ENCODE results near the gene UBASH3B.
"Not testable (repeated sequence)": the region's sequence is repeated elsewhere in the genome, so short reads cannot be mapped to it uniquely, and the experiment has no call there.

The UBASH3B gene

DNA sequence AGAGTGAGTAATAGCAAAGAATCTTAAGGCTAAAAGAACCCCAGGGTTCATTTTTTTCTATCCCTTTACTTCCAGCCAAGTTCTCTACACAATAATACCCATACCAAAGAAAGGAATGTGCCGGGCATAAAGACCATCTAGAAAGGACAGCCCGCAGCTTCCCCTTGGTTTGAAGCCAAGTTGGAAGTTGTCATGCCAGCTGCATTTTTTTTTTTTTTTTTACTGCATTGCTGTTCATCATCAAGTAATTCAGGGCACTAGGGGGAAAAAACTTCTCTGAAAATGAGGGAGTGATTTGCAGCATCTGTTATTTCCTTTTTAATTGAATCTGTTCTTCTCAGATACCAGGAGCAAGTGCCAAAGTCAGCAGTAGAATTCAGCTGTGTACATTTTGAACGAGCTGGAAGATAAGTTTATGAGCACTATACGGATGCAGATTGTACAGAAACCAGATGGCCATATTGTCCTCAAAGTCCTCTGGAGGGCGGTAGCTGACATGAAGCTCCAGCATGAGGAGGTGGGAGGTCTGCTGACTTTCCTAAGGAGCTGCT lies 56.4 kb downstream of the UBASH3B start:
- no peak for FAIRE-seq

DNA sequence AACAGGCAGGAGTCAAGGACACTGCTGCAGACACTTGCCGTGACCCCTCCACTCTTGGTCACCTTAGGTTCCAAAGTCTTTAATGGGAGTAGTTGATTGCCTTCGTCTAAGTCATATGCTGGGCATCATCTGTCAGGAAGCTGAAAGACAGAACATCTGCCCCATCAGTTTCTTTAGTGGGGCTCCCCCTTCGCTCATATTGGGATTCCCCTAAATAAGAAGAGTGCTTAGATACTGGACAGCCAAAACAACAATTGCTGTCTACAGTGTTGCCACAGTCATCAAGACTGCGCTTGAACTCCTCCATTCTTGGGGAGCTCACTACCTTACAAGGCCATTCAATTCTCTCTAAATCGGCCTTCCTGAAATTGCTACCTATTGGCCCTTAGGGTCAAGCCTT lies 58.5 kb downstream of the UBASH3B start:
- no peak for FAIRE-seq

DNA sequence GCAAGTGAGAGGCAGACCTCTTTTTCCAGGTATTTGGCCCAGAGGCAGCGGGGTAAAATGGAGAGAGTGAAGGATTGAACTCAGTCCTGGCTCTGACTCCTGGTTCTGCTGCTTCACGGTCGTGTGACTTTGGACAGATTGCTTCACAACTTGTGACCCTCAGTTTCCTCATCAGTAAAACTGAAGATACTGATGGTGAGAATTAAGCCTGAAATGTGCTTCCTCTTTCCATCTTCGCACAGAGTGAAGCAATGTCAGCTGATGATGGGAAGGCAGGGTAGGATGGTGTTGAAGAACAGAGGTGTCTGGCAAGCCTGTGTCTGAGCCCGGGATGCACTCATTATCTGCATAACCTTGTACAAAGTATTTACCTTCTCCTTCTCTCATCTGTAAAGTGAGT lies 59.0 kb downstream of the UBASH3B start:
- FAIRE-seq: no peak

DNA sequence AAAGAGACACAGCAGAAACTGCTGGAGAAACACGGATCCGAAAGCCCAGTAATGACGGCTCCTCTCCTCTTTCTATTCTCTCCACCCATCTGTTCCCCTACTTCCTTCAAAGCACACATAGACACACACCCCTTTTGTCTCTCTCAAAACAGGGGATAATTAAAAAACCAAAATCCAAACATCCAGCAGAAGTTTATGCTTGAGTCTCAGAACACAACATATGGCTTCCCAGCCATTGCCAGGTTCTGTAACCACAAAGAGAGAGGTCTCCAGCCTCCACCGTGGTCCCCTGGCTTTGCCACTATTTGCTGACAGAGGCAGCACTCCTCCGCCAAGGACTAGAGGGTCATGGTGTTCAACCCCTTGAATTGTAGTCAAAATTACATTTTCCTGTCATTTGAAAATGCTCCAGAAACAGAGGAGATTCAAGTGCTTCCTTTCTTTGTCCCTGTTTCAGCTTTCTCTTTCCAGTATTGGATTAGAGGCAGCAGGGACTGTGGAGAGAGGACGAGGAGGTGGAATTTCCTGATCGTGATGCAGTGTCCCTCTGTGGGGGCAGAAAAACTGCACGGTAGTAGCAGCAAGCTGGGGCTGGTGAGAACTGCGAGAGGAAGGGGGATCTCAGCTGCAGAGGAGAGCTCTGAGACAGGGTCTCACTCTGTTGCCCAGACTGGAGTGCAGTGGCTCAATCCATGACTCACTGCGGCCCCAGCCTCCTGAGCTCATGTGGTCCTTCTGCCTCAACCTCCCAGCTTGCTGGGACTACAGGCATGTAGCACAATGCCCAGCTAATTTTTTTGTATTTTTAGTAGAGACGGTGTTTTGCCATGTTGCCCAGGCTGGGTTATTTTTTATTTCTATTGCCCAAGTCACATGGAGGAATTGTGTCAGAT lies 60.3 kb downstream of the UBASH3B start:
- no peak for FAIRE-seq

DNA sequence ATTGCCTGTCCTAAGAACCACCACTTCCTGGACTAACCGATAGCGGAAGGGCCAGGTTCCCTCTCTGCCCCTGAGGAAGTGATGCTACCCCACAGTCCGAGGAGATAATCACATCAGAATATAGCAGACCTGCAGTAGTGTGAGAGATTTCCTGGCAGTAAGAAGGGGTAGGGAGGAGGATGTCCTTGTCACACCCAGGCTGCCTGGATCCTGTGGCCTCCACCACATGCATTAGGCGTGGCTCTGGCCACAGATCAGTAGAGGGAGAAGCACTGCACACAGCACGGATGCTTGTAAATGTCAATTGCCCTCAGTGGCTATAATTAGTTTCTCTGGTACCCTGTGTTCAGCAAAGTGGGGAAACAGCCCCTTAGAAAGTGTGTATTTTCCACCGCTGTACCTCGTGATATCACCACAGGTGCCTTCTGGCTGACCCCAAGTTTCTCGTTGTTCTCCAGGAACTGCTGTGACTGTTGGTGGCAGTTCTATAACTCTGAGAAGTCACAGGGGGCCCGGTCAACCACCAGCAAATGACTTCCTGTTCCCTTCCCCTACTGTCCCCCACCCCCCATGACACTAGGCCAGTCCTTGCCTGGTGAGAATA lies 61.8 kb downstream of the UBASH3B start:
- FAIRE-seq: no peak

DNA sequence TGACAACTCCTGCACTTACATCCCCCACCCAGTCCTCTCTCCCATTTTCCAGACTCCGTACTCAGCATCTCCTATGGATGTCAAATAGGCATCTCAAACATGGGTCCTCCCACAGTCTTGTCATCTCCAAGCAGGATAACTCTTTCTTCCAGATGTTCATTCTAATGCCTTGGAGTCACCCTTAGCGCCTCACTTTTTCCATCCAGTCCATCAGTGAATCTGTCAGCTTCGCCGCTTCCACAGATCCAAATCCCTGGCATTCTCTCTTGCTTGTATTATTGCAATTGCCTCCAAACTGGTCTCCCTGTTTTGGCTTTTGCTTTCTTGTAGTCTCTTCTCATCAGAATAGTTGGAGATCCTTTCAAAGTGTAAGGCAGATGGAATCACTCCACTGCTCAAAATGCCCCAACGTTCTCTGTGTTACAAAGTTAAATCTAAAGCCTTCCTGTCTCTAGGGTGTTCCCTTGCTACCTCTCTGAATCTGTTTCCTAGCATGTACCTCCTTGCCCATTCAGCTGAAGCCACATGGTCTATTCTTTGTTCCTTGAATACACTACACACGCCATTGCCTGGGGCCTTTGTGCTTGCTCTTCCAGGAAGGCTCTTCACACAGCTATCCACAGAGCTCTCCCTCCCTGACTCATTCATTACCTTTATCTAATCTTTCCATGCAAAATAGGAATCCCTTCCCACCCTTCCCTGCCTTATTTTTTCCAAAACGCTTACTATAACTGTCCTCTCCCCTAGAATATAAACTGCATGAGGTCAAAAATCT lies 64.8 kb downstream of the UBASH3B start:
- no peak for FAIRE-seq

DNA sequence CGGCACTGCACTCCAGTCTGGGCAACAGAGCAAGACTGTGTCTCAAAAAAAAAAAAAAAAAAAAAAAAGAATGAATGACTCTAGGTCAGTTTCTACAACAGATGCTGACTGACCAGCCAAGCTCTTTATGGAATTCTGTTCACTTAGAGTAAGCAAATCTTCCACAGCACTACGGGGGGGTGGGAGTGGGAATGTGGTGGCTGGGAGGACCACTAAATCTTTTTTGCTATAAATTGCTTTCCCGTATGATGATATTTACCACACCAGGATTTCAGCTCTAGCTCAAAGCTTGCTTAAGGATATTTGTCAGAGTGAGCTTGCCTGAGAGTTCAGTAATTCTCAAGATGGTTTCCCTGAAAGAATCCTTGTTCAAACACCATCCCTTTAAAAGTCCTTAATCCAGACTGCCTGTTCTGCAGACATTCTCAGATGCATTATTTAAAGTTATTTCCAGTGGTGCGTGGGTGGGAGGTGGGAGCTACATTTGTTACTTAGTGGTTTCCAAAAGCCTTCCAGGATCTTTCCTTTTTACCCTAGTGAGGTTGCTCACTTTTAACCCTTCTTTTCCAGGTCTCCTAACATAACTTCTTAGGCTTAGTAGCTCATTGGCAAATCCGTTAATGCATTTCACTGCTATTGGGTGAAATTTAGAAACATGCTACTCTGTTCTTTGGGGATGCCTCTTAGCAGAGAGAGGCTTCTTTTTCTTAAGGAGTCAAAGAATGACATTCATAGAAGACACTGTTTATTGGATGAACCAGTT lies 65.9 kb downstream of the UBASH3B start:
- FAIRE-seq: no peak

DNA sequence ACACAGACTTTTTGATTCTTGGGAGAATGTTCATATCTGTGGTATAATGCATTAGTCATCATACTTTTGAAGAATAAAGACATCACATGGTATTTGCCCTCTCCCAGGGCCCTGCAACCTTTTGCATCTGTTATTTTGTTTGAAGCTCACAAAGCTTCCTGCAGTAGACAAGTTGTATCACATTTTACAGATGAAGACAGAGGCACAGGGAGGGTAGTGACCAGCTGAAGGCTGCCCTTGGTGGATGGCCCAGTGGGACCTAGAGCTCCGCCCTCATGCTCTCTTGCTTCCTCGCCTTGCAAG lies 66.4 kb downstream of the UBASH3B start:
- FAIRE-seq: no peak

DNA sequence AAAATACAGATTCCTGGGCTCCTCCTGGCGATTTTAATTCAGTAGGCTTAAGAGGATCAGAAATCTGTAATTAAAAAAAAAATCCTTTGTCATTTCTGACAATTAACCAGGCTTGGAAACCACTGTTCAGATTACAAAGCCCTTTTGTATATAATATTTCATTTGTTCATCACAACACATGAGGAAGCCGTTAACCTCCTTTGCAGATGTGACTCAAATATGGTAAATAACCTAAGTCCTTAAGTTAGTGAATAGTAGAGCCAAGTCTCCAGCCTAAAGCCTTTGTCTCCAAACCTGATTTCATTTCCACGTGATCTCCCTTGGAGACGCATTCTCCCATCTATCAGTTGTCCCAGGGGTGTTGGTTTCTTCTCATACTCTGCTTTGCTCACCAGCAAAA lies 67.6 kb downstream of the UBASH3B start:
- no peak for FAIRE-seq

DNA sequence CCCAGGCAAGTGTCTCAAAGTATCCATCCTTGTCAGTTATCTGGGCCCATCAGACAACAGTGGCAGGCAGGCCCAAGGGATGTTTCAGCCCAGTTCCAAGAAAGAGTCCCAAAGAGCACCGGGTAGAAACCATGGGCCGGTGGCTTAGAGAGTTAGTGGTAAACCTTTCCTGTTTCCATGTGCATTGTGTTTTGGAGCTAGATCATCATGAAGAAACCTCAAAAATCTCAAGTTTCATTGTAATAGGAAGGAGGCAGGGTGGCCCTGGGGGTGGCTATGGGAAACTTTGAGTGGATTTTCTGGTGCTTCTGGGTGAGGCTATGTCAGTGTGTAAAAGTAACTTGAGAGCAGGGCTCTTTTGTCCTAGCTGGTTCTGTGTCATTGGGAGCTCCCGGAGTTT lies 68.1 kb downstream of the UBASH3B start:
- FAIRE-seq: no peak

DNA sequence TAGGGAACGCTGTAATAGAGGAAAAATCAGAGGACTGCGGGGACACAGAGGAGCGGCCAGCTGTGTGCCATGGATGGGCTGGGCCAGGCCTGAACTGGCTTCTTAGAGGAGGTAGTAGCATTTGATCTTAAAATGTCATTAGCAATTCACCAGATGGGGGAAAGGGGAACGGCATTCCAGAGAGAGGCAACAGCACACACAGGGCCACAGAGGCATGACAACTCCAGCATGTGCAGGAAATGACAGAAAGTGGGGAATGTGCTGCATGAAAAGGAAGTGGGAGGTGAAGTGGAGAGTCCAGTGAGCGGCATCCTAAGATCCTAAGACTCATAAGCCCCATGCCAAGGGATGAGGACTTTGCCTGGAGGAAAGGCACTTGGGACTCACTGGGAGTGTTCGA lies 69.0 kb downstream of the UBASH3B start:
- no peak for FAIRE-seq

DNA sequence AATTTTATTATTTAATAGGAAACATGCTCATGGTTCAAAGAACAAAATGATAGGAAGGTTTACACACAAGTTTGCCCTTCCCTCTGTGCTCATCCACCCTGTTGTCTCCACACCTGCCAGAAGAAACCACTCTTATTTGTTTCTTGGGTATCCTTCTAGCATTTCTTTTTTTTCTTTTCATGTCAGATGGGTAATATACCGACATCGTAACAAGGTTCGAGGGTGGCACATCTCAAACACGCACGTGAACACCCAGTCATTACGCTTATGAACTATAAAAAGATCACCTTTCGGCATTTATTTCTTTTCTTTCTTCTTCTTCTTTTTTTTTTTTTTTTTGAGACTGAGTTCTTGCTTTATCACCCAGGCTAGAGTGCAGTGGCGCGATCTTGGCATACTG lies 70.5 kb downstream of the UBASH3B start:
- FAIRE-seq: no peak

DNA sequence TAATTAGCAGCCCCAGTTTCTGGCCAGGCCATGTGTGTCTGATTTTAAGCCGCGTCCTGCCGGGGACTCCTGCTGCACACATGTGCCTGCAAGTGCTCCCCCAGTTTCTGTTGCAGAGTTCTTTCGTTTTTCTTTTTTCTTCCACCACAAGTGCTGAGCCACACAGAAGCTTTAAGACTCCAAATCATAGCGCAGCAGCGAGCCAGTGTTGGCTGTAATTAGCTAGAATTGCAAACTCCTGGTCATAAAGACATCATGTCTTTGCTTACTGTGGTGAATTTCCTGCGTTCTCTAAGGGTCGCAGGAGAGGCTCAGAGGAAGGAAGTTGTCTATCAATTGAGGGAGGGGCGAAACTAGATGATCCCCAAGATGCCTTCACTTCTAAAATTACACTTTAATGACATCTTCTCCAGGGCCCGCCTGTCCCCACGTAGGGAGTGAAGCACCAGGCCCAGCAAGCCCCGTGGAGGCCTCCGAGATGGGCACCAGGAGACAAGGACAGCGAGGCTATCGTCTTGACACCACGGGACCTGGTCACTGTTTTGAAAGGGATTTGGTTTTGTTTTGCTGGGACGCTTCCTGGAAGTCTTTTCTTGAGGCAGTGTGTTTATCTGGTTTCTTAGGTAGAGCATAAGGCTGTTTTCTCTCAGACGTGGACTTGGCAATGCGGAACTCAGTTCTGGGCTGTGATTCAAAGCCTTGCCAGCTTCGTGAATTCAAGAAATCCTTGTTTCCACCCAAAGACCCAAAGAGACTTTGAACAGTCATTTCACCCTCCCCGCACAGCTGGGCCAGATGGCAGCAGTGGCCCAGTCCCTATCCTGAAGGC lies 71.8 kb downstream of the UBASH3B start:
- FAIRE-seq: no peak

DNA sequence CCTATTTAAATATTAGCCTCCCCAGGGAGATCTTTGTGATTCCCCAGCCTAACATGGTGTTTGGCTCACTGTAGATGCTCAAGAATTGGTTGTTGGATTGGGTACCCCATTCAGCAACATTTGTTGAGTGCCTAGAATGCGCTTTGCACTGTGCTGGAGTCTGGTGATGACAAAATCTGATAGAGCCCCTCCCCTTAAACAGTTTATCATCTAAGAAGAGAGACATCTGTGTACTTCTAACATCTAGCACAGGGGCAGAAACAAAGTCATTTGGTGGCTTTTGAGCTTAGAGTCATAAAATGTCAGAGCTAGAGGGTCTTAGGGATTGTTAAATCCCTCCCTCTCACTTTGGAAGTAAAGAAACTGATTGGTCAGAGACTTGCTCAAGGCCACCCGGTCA lies 73.0 kb downstream of the UBASH3B start:
- FAIRE-seq: no peak

DNA sequence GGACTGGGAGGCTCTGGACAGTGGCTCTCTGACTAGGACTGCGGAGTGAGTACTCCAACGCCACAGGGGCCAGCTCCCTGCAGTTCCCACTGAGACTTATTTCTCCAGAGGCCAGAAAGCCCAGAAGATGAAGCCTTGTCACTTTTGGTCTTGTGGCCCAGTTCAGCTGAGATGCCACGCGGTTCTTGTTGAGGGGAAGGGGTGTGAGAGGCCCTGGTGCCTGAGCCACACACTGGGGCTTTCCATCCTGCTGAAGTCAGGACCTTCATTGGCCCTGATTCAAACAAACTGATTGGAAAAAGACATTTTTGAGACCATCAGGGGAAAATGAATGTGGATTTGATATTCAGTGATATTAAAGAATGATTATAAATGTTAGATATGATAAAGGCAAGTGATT lies 73.6 kb downstream of the UBASH3B start:
- no peak for FAIRE-seq

DNA sequence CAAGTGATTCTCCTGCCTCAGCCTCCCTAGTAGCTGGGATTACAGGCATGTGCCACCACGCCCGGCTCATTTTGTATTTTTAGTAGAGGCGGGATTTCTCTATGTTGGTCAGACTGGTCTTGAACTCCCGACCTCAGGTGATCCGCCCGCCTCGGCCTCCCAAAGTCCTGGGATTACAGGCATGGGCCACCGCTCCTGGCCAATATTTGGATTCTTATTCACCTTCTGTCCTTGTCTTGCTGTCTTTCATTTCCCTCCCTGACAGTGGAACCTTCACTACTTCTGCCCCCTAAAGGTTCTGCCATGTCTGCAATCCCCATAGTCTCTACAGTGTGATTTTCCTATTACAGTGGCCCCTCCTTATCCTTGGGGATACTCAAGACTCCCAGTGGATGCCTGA lies 75.2 kb downstream of the UBASH3B start:
- not testable (repeated sequence) for FAIRE-seq

DNA sequence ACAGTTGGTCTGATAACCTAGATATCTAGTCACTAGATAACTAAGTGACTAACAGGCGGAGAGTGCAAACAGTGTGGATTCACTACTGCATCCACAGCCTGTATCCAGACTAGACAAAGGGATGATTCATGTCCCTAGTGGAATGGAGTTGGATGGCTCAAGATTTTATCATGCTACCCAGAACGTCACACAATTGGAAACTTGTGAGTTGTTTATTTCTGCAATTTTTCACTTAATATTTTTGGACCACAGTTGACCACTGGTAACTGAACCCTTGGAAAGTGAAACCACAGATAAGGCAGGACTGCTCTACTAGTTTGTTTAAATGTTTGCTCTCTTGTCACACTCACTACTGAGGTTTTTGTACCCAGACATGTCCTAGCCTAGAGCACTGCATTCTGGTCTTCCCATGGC lies 76.0 kb downstream of the UBASH3B start:
- FAIRE-seq: no peak

DNA sequence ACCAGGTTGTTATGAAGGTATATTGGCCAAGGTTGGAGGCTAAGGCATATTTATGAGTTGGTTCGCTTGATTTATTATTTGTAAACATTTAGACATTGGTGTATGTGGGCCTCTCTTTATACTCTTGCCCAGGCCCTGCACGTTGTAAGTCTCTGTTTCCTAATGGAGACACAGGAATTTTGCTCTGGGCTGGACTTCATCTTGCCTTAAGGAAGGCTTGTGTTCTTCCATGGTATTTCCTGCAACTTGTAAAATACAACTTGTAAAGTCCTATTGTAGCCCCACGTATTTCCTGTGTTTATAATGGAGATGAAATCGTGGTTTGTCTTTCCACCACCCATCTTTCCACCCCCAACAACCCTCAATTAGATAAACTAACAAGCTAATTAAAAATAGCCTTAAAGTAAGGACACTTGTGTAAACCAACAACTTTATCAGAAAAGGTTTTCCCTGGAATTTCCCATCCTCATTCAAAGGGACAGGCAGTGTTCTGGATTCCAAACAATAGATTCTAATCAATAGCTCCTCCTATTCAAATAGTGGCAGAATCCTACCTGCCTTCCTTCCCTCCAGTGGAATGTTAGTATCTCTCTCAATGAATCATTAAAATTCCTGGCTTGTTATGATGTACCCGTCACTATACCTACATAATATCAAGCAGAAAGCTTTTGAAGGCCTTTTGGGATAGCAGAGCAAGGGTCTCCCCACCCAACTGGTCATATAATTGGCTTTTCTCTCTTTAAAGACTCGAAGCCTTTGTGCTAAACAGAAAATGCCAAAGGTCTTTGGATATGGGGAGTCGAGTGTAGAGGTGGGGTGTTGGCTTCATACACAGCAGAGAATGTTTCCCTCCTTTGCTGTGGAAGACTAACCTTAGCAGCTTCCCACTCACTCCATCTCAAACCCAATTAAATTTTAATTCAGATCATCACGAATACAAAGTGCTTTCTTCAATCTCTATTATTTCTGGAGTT lies 77.1 kb downstream of the UBASH3B start:
- no peak for FAIRE-seq

DNA sequence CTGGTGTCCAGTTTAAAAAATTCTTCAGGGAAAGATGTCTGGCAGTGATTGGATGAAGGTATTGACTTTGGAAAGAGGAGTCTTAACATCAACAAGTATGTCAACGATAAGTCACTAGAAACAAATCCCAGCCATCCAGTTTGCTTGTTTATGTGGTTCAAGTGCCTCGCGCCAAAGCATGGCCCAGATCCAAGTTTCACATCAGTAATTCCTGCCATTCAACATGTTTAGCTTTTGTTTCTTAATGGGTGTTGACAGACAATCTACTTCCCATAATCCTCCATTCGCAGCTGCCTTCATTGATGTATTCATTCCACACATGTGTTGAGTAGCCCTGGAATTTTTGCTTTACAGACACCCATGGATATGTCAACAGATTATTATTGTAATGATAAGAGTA lies 77.8 kb downstream of the UBASH3B start:
- FAIRE-seq: no peak

DNA sequence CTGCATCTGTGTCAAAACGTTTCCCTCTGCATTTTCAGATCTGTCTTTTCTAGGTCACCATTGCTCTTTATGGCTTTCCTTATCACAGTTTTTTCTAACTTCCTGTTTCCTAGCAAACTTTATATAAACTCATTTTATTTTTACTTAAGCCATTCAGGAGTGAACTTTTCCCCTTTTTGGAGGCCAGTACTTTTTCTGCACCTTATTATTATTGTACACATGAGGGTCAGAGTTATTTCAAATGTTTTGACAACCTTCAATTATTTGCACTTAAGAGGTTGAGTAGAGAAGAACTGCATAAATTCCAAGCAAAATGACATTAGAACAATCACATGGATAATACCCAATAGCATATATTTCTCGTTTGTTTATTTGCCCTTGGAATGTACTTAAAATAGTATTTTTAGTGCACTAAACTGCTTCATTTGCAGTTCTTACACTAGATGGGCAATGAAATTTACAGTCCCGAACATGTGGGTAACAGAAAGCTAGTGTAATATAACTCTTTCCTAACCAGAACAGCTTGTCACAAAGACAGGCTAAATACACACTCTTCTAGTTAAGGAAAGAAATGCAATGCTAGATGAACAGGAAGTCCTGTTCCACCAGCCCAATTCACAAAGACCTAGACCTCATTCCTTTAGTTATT lies 79.5 kb downstream of the UBASH3B start:
- FAIRE-seq: no peak

Data from colon (tissue), 2 donors.